K562 (cell line): ENCODE measurements around the gene HBB. TPM values are rescaled to one million over a fixed set of nuclear protein-coding genes. Genes with fewer than 3 reads are reported as not detected.

Experiments
- DEAF1 ChIP-seq: fragments of 450-650 bp; formaldehyde crosslinking; IDR thresholded peaks from 2 replicates; pipeline ENCODE4 v1.4.0; 2020; ENCODE audit warnings: mild to moderate bottlenecking, moderate library complexity
- DPF2 ChIP-seq: fragments of 450-650 bp; IDR thresholded peaks from 2 replicates; pipeline ENCODE4 v1.6.1; 2016
- FOSL1 ChIP-seq: fragments of 200-800 bp; sonication (Bioruptor generic); conservative IDR thresholded peaks from 2 replicates; pipeline ENCODE4 v1.6.1; 2016; ENCODE audit warnings: missing genetic modification characterization, missing compliant biosample characterization
- HMBOX1 ChIP-seq: sonication (generic); IDR thresholded peaks from 2 replicates; pipeline ENCODE4 v1.6.1; 2016
- MEF2A ChIP-seq: IDR thresholded peaks from 2 replicates; pipeline ENCODE4 v1.6.1; 2011; ENCODE audit warnings: low read depth, mild to moderate bottlenecking, low read length, moderate library complexity; ENCODE audit not compliant: control insufficient read depth
- MGA ChIP-seq: fragments of 450-650 bp; IDR thresholded peaks from 2 replicates; pipeline ENCODE4 v1.6.1; 2016; ENCODE audit warnings: mild to moderate bottlenecking, moderate library complexity
- RBM39 ChIP-seq: fragments of 200-400 bp; formaldehyde crosslinking; optimal IDR thresholded peaks from 2 replicates; pipeline ENCODE3; 2018; ENCODE audit warnings: low read depth, low read length
- TEAD4 ChIP-seq, 2 experiments: sonication (generic) in 1 of 2; formaldehyde crosslinking in 1 of 2; IDR thresholded peaks; 2 replicates each; pipeline versions ENCODE4 v1.6.1 to v1.8.0; 2012 to 2022; ENCODE audit warnings: borderline replicate concordance in 1 of 2, inconsistent platforms in 1 of 2, low read length in 1 of 2, mild to moderate bottlenecking in 1 of 2, missing genetic modification reagents in 1 of 2
- ZBTB11 ChIP-seq, 3 experiments: fragments of 200-800 bp in 1 of 3; fragments of 250-450 bp in 1 of 3; fragments of 450-650 bp in 1 of 3; sonication (Bioruptor Pico) in 1 of 3; sonication (Bioruptor generic) in 1 of 3; formaldehyde crosslinking in 1 of 3; IDR thresholded peaks; 2 replicates each; pipeline versions ENCODE4 v1.6.1 to v1.8.0; 2016 to 2022; ENCODE audit warnings: mild to moderate bottlenecking in 2 of 3, missing genetic modification characterization in 2 of 3, missing compliant biosample characterization in 1 of 3, moderate library complexity in 1 of 3
- polyA plus RNA-seq, 8 experiments: library from polyadenylated mRNA; depleted of rRNA in 4 of 8; stranded (reverse) in 5 of 8; unstranded in 3 of 8; fragments of >200 nt; fragmentation: Nextera tagmentation in 2 of 8; fragmentation: Illumina TruSeq in 1 of 8; extraction: Ambion mirVana in 2 of 8; extraction: Trizol in 1 of 8; gene quantifications; 2 replicates each; pipeline versions ENCODE4 v1.2.1 to v1.2.3, GENCODE V29; 2011 to 2014; ENCODE audit warnings: inconsistent platforms in 1 of 8, missing spikeins in 1 of 8
- total RNA-seq, 7 experiments: library from RNA; depleted of rRNA in 6 of 7; stranded (reverse); fragments of >200 nt in 6 of 7; fragmentation: Illumina TruSeq in 2 of 7; extraction: Trizol in 2 of 7; gene quantifications; 2 replicates each; pipeline versions ENCODE4 v1.2.1 to v1.2.3, GENCODE V29; 2011 to 2021; ENCODE audit warnings: low replicate concordance in 1 of 7

HBB gene
- total and polyA plus RNA-seq, 9 of the 15 experiments (the other 6 are each of a cell fraction or from before 2014, with no cell fraction given): 0.33 to 3.4 (median 1.2) TPM; not detected in 2

GRCh38 chr11:5234381-5234834 lies 7.5 kb upstream of the HBB start, which contains the start of gene HBD (continued):
- TF ChIP-seq MGA: no peak; the same call in 1 of the 2 replicates
- no peak for TF ChIP-seq DEAF1
- peak; percentile 91 for TF ChIP-seq HMBOX1
- TF ChIP-seq TEAD4 (IDR thresholded peaks at IDR 0.05; ENCODE audit: low read length): peak; percentile 68
- no peak for TF ChIP-seq TEAD4 (CRISPR knock-in tag; IDR thresholded peaks at IDR 0.05; ENCODE audit: borderline replicate concordance)
- peak; percentile 83 for TF ChIP-seq DPF2
- peak; percentile 54 for TF ChIP-seq FOSL1 (tag)
- TF ChIP-seq ZBTB11 (CRISPR knock-in tag; IDR thresholded peaks at IDR 0.05): 0 out of 6 replicates have a peak, but pooled peaks of 1 of the 3 experiments have one; percentile 22
- no peak for TF ChIP-seq RBM39
- TF ChIP-seq MEF2A: peak; percentile 97
